ENCODE results near the gene ASCL3. TPM values are rescaled to one million over a fixed set of nuclear protein-coding genes. Genes with fewer than 3 reads are reported as not detected.
"Not testable (repeated sequence)": the region's sequence is repeated elsewhere in the genome, so short reads cannot be mapped to it uniquely, and the experiment has no call there.

Gene ASCL3
- total RNA-seq, 1 experiment from 2014 or later: not detected

DNA sequence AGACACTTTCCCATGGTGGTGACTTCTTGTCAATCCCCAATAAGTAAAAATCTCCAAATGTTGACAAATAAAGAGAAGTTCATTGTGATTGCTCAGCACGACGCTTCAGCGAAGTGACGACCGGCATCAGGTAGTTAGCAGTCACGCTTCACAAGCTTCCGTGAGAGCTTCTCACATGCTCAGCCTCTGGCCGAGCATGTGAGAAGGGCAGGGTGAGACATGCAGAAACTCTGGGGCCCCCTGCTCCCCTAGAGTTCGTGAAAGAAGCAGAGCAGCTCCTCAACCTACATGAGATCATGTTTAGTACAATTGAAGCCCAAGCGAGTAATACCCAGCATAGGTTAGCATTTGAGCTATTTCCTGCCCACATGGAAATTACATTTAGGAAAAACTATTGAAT is 5.7 kb downstream of the ASCL3 start:
- Histone ChIP-seq H3K27me3 (replicated peaks; ENCODE audit: insufficient read depth, low read depth, low read length, poor library complexity) (no peaks in the 10 kb centered on the region), H3K4me1 (ENCODE audit: insufficient read depth, low read length, poor library complexity, severe bottlenecking) (peaks cover 7% of the 10 kb centered on the region), H3K36me3 (ENCODE audit: insufficient read depth, low read length, poor library complexity, severe bottlenecking) (no peaks in the 10 kb centered on the region), H3K4me3 (ENCODE audit: low read depth, low read length, poor library complexity, severe bottlenecking) (no peak overlapping the region), H3K27ac (ENCODE audit: low read depth, low read length, poor library complexity, severe bottlenecking) (no peak overlapping the region), H3K9me3 (ENCODE audit: low read depth, low read length, poor library complexity, severe bottlenecking) (no peaks in the 10 kb centered on the region)
- DNase-seq (ENCODE audit: low spot score): no peak
- ChIA-PET CTCF (no interaction called here), POLR2A (ENCODE audit: low non-redundant PET) (no interaction called here)
- no peak for TF ChIP-seq EZH2 (IDR thresholded peaks at IDR 0.05; ENCODE audit: borderline replicate concordance, low read depth, low read length, poor library complexity, severe bottlenecking)
- TF ChIP-seq, protein P1, sequence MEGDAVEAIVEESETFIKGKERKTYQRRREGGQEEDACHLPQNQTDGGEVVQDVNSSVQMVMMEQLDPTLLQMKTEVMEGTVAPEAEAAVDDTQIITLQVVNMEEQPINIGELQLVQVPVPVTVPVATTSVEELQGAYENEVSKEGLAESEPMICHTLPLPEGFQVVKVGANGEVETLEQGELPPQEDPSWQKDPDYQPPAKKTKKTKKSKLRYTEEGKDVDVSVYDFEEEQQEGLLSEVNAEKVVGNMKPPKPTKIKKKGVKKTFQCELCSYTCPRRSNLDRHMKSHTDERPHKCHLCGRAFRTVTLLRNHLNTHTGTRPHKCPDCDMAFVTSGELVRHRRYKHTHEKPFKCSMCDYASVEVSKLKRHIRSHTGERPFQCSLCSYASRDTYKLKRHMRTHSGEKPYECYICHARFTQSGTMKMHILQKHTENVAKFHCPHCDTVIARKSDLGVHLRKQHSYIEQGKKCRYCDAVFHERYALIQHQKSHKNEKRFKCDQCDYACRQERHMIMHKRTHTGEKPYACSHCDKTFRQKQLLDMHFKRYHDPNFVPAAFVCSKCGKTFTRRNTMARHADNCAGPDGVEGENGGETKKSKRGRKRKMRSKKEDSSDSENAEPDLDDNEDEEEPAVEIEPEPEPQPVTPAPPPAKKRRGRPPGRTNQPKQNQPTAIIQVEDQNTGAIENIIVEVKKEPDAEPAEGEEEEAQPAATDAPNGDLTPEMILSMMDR (conservative IDR thresholded peaks at IDR 0.05; ENCODE audit: low read depth, low read length): no peak
- BruUV-seq (replicated peaks): no TSS peak
- intact Hi-C loops (cut with micrococcal nuclease; ENCODE audit: unreplicated experiment): no loop called here

DNA sequence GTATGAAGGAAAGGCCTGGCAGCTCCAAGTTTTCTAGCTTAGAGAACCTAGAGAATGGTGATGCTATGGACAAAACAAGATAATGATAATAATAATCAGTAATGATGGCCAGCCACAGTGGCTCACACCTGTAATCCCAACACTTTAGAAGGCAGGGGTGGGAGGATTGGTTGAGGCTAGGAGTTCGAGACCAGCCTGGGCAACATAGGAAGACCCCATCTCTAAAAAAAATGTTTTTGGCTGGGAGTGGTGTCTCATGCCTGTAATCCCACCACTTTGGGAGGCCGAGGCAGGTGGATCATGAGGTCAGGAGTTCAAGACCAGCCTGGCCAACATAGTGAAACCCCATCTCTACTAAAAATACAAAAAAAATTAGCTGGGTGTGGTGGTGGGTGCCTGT is 7.0 kb downstream of the ASCL3 start:
- H3K27me3 ChIP-seq (replicated peaks; ENCODE audit: insufficient read depth, low read depth, low read length, poor library complexity); H3K27ac ChIP-seq (ENCODE audit: low read depth, low read length, poor library complexity, severe bottlenecking); H3K4me1 ChIP-seq (ENCODE audit: insufficient read depth, low read length, poor library complexity, severe bottlenecking); BruUV-seq (replicated peaks); H3K4me3 ChIP-seq (ENCODE audit: low read depth, low read length, poor library complexity, severe bottlenecking); intact Hi-C loops (cut with micrococcal nuclease; ENCODE audit: unreplicated experiment); DNase-seq (ENCODE audit: low spot score); POLR2A ChIA-PET (ENCODE audit: low non-redundant PET); H3K36me3 ChIP-seq (ENCODE audit: insufficient read depth, low read length, poor library complexity, severe bottlenecking); H3K9me3 ChIP-seq (ENCODE audit: low read depth, low read length, poor library complexity, severe bottlenecking): not testable (repeated sequence)
- CTCF ChIA-PET: interaction anchor here (0.6 kb wide), 1 partner anchor 24 kb away, joined by 7 read pairs; no protein-coding TSS in a partner anchor

DNA sequence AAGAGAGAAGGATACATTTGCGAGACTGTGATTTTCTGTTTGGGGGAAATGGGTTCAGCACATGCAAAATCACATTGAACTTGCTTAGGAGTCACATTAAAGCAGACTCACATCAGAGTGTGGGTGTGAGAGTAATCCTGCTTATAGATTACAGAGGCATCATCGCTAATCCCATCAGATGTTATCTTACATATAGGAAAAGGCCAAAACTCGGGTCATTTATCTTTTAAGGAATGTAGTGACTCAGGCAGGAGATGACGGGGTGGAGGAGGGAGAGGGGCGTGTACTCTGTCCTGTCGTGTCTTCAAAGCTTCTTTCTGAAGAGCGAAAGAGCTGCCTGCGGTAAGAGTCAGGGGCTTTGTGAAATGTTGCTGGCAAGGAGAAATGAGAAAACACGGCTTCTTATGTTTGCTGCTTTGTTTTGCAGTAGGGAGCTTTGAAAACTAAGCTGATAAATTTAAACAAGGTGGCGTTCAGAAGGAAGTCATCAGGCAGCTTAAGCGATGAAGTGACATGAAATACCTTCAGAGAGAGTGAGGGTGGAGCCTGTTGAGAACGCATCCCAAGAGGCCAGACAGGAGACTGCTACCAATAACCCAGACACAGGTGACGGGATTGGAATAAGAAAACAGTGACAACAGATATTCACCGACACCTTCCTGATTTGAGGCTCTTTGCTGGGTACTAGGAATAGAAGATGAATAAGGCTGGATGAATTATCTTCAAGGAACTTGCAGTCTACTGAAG is 7.9 kb downstream of the ASCL3 start:
- no TSS peak for BruUV-seq (replicated peaks)
- Histone ChIP-seq H3K27ac (ENCODE audit: low read depth, low read length, poor library complexity, severe bottlenecking) (no peak overlapping the region), H3K4me3 (ENCODE audit: low read depth, low read length, poor library complexity, severe bottlenecking) (peak overlapping the region; percentile 6), H3K9me3 (ENCODE audit: low read depth, low read length, poor library complexity, severe bottlenecking) (no peaks in the 10 kb centered on the region), H3K27me3 (replicated peaks; ENCODE audit: insufficient read depth, low read depth, low read length, poor library complexity) (no peaks in the 10 kb centered on the region), H3K36me3 (ENCODE audit: insufficient read depth, low read length, poor library complexity, severe bottlenecking) (no peaks in the 10 kb centered on the region), H3K4me1 (ENCODE audit: insufficient read depth, low read length, poor library complexity, severe bottlenecking) (peaks cover 7% of the 10 kb centered on the region)
- POLR2A ChIA-PET (ENCODE audit: low non-redundant PET): no interaction called here
- peak; percentile 80 for DNase-seq (ENCODE audit: low spot score)
- CTCF ChIA-PET: no interaction called here
- TF ChIP-seq, protein P1 (conservative IDR thresholded peaks at IDR 0.05; ENCODE audit: low read depth, low read length): no peak
- no peak for TF ChIP-seq EZH2 (IDR thresholded peaks at IDR 0.05; ENCODE audit: borderline replicate concordance, low read depth, low read length, poor library complexity, severe bottlenecking)
- intact Hi-C loops (cut with micrococcal nuclease; ENCODE audit: unreplicated experiment): no loop called here

DNA sequence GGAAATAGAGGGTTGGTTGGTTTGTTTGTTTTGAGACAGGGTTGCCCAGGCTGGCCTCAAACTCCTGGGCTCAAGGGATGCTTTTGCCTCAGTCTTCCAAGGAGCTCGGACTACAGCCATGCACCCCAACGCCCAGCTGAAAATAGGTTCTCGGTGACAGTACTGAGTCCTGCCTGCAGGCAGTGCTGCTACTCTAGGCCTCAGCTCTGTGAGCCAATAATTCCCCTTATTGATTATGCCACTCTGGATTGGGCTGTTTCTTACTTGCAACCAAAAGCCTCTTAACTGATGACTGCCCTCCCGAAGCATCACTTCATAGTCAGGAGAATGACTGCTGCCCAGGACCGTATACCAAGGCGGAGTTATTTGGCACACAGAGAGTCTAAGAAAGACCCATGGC is 8.9 kb downstream of the ASCL3 start:
- intact Hi-C loops (cut with micrococcal nuclease; ENCODE audit: unreplicated experiment): no loop called here
- H3K9me3 ChIP-seq (ENCODE audit: low read depth, low read length, poor library complexity, severe bottlenecking): no peaks in the 10 kb centered on the region
- H3K4me1 ChIP-seq (ENCODE audit: insufficient read depth, low read length, poor library complexity, severe bottlenecking): peaks cover 7% of the 10 kb centered on the region
- H3K27me3 ChIP-seq (replicated peaks; ENCODE audit: insufficient read depth, low read depth, low read length, poor library complexity): no peaks in the 10 kb centered on the region
- TF ChIP-seq, protein P1 (conservative IDR thresholded peaks at IDR 0.05; ENCODE audit: low read depth, low read length): 0 out of 2 replicates have a peak, but pooled peaks have one; percentile 18
- TF ChIP-seq EZH2 (IDR thresholded peaks at IDR 0.05; ENCODE audit: borderline replicate concordance, low read depth, low read length, poor library complexity, severe bottlenecking): no peak
- ChIA-PET POLR2A (ENCODE audit: low non-redundant PET) (no interaction called here), CTCF (no interaction called here)
- no peak for DNase-seq (ENCODE audit: low spot score)
- no peak overlapping the region for H3K4me3 ChIP-seq (ENCODE audit: low read depth, low read length, poor library complexity, severe bottlenecking)
- no TSS peak for BruUV-seq (replicated peaks)
- H3K27ac ChIP-seq (ENCODE audit: low read depth, low read length, poor library complexity, severe bottlenecking): no peak overlapping the region
- H3K36me3 ChIP-seq (ENCODE audit: insufficient read depth, low read length, poor library complexity, severe bottlenecking): no peaks in the 10 kb centered on the region

Data from A673 (cell line).